Measurements from ENCODE around the gene GRB2. TPM values are rescaled to one million over a fixed set of nuclear protein-coding genes. Genes with fewer than 3 reads are reported as not detected.
A peak's percentile ranks its signal among the peaks of the same experiment; 100 is the strongest.

GRB2 gene
- total RNA-seq, 2 donors from 2014 or later: 117 to 126 TPM

GRCh38 chr17:75271955-75272847, 133.3 kb downstream of the GRB2 start:
- H3K9ac ChIP-seq (ENCODE audit: low read depth in 2 of 2, low read length in 2 of 2): peak overlapping the region; percentile 75 to 78
- H3K36me3 ChIP-seq: no peaks in the 10 kb centered on the region
- peak overlapping the region; percentile 92 for H3K4me3 ChIP-seq
- peak overlapping the region; percentile 69 for H3K27ac ChIP-seq
- H3K4me1 ChIP-seq: peaks cover 4% of the 10 kb centered on the region
- no peaks in the 10 kb centered on the region for H3K27me3 ChIP-seq
- intact Hi-C loops (cut with DNase I): no loop called here
- DNase-seq: no peak
- H3K9me3 ChIP-seq: no peaks in the 10 kb centered on the region
- no peak for TF ChIP-seq CTCF (IDR thresholded peaks at IDR 0.05)

GRCh38 chr17:75271233-75271954, 134.1 kb downstream of the GRB2 start:
- no peaks in the 10 kb centered on the region for H3K9me3 ChIP-seq
- no peaks in the 10 kb centered on the region for H3K36me3 ChIP-seq
- peak; percentile 69 for TF ChIP-seq CTCF (IDR thresholded peaks at IDR 0.05)
- H3K9ac ChIP-seq (ENCODE audit: low read depth in 2 of 2, low read length in 2 of 2): peak overlapping the region; percentile 75 to 78
- peak overlapping the region; percentile 92 for H3K4me3 ChIP-seq
- intact Hi-C loops (cut with DNase I): no loop called here
- peak; percentile 77 for DNase-seq
- H3K4me1 ChIP-seq: peaks cover 4% of the 10 kb centered on the region
- H3K27ac ChIP-seq: peak overlapping the region; percentile 69
- H3K27me3 ChIP-seq: no peaks in the 10 kb centered on the region

- H3K9ac ChIP-seq (ENCODE audit: low read depth in 2 of 2, low read length in 2 of 2): peak within 1 kb of the TSS; percentile 90 to 92
- DNase-seq: no peak
- H3K4me3 ChIP-seq: peak within 1 kb of the TSS; percentile 92
- H3K27me3 ChIP-seq: no peaks in the 10 kb centered on the region
- no peak for TF ChIP-seq CTCF (IDR thresholded peaks at IDR 0.05)
- intact Hi-C loops (cut with DNase I): no loop called here
- H3K4me1 ChIP-seq: peaks cover 4% of the 10 kb centered on the region
- no peaks in the 10 kb centered on the region for H3K36me3 ChIP-seq
- H3K9me3 ChIP-seq: no peaks in the 10 kb centered on the region
- H3K27ac ChIP-seq: peak within 1 kb of the TSS; percentile 90
These were observed 134.6 kb downstream of the GRB2 start, which contains the start of gene MIF4GD for GRCh38 chr17:75270966-75271232. MIF4GD (minus strand) TSS chr17:75271231; CDS start chr17:75270195, 1,036 bp downstream.

GRCh38 chr17:75270218-75270965, 135.1 kb downstream of the GRB2 start:
- peaks cover 4% of the 10 kb centered on the region for H3K36me3 ChIP-seq
- peak; percentile 33 for TF ChIP-seq CTCF (IDR thresholded peaks at IDR 0.05)
- intact Hi-C loops (cut with DNase I): no loop called here
- H3K27me3 ChIP-seq: no peaks in the 10 kb centered on the region
- peak overlapping the region; percentile 90 for H3K27ac ChIP-seq
- peak; percentile 73 for DNase-seq
- H3K9ac ChIP-seq (ENCODE audit: low read depth in 2 of 2, low read length in 2 of 2): peak overlapping the region; percentile 90 to 92
- H3K9me3 ChIP-seq: no peaks in the 10 kb centered on the region
- H3K4me3 ChIP-seq: peak overlapping the region; percentile 92
- H3K4me1 ChIP-seq: peaks cover 4% of the 10 kb centered on the region

GRCh38 chr17:75269844-75270217, 135.6 kb downstream of the GRB2 start:
- H3K27ac ChIP-seq: peak overlapping the region; percentile 90
- TF ChIP-seq CTCF (IDR thresholded peaks at IDR 0.05): no peak
- DNase-seq: no peak
- H3K27me3 ChIP-seq: no peaks in the 10 kb centered on the region
- H3K9me3 ChIP-seq: no peaks in the 10 kb centered on the region
- peaks cover 5% of the 10 kb centered on the region for H3K36me3 ChIP-seq
- H3K9ac ChIP-seq (ENCODE audit: low read depth in 2 of 2, low read length in 2 of 2): peak overlapping the region; percentile 90 to 92
- peak overlapping the region; percentile 92 for H3K4me3 ChIP-seq
- peaks cover 4% of the 10 kb centered on the region for H3K4me1 ChIP-seq
- intact Hi-C loops (cut with DNase I): no loop called here
